K562 (cell line): ENCODE results near the gene PSAP. TPM values are rescaled to one million over a fixed set of nuclear protein-coding genes. Genes with fewer than 3 reads are reported as not detected.
A peak's percentile ranks its signal among the peaks of the same experiment; 100 is the strongest.

ENCODE experiments used
- CHD1 ChIP-seq: fragments of 200-600 bp; sonication (generic); IDR thresholded peaks from one replicate; pipeline ENCODE4 v1.6.1; 2012; ENCODE audit warnings: mild to moderate bottlenecking, moderate library complexity, low read length, inconsistent platforms
- CREB1 ChIP-seq, 2 experiments: sonication (generic) in 1 of 2; formaldehyde crosslinking in 1 of 2; IDR thresholded peaks; 2 replicates each; pipeline versions ENCODE4 v1.6.1 to v1.8.0; 2012 to 2022; ENCODE audit warnings: inconsistent platforms in 1 of 2, mild to moderate bottlenecking in 1 of 2, missing genetic modification reagents in 1 of 2, moderate library complexity in 1 of 2
- CXXC5 ChIP-seq: fragments of 250-450 bp; sonication (Bioruptor Pico); IDR thresholded peaks from 2 replicates; pipeline ENCODE4 v1.8.0; 2022; ENCODE audit warnings: inconsistent platforms, mild to moderate bottlenecking, moderate library complexity
- LARP7 ChIP-seq: fragments of 450-650 bp; IDR thresholded peaks from 2 replicates; pipeline ENCODE4 v1.6.1; 2016
- MBD1 ChIP-seq: fragments of 250-450 bp; sonication (Bioruptor Pico); IDR thresholded peaks from 2 replicates; pipeline ENCODE4 v1.8.0; 2022; ENCODE audit warnings: inconsistent platforms
- MCM5 ChIP-seq: fragments of 450-650 bp; IDR thresholded peaks from 2 replicates; pipeline ENCODE4 v1.6.1; 2016; ENCODE audit warnings: low read depth
- NCOR1 ChIP-seq: fragments of 450-650 bp; IDR thresholded peaks from 2 replicates; pipeline ENCODE4 v1.6.1; 2016; ENCODE audit warnings: mild to moderate bottlenecking, moderate library complexity
- NKRF ChIP-seq: fragments of 450-650 bp; IDR thresholded peaks from 2 replicates; pipeline ENCODE4 v1.6.1; 2016; ENCODE audit warnings: borderline replicate concordance
- PHB ChIP-seq: fragments of 250-450 bp; sonication (Bioruptor Pico); IDR thresholded peaks from 2 replicates; pipeline ENCODE4 v1.5.0; 2021
- SFPQ ChIP-seq: fragments of 200-400 bp; formaldehyde crosslinking; IDR thresholded peaks from 2 replicates; pipeline ENCODE4 v1.6.1; 2017; ENCODE audit warnings: mild to moderate bottlenecking, low read depth, low read length, moderate library complexity
- ZBTB11 ChIP-seq, 3 experiments: fragments of 200-800 bp in 1 of 3; fragments of 250-450 bp in 1 of 3; fragments of 450-650 bp in 1 of 3; sonication (Bioruptor Pico) in 1 of 3; sonication (Bioruptor generic) in 1 of 3; formaldehyde crosslinking in 1 of 3; IDR thresholded peaks; 2 replicates each; pipeline versions ENCODE4 v1.6.1 to v1.8.0; 2016 to 2022; ENCODE audit warnings: mild to moderate bottlenecking in 2 of 3, missing genetic modification characterization in 2 of 3, missing compliant biosample characterization in 1 of 3, moderate library complexity in 1 of 3
- ZNF707 ChIP-seq: fragments of 250-450 bp; sonication (Bioruptor Pico); conservative IDR thresholded peaks from 2 replicates; pipeline ENCODE4 v1.8.0; 2022; ENCODE audit warnings: inconsistent platforms, mild to moderate bottlenecking, moderate library complexity
- polyA plus RNA-seq, 8 experiments: library from polyadenylated mRNA; depleted of rRNA in 4 of 8; stranded (reverse) in 5 of 8; unstranded in 3 of 8; fragments of >200 nt; fragmentation: Nextera tagmentation in 2 of 8; fragmentation: Illumina TruSeq in 1 of 8; extraction: Ambion mirVana in 2 of 8; extraction: Trizol in 1 of 8; gene quantifications; 2 replicates each; pipeline versions ENCODE4 v1.2.1 to v1.2.3, GENCODE V29; 2011 to 2014; ENCODE audit warnings: inconsistent platforms in 1 of 8, missing spikeins in 1 of 8
- total RNA-seq, 7 experiments: library from RNA; depleted of rRNA in 6 of 7; stranded (reverse); fragments of >200 nt in 6 of 7; fragmentation: Illumina TruSeq in 2 of 7; extraction: Trizol in 2 of 7; gene quantifications; 2 replicates each; pipeline versions ENCODE4 v1.2.1 to v1.2.3, GENCODE V29; 2011 to 2021; ENCODE audit warnings: low replicate concordance in 1 of 7

Gene PSAP
- total and polyA plus RNA-seq, 9 of the 15 experiments (the other 6 are each of a cell fraction or from before 2014, with no cell fraction given), result 245 to 700 (median 429) TPM

- no peak for TF ChIP-seq ZNF707 (CRISPR knock-in tag)
- no peak; the same call in 1 of the 2 replicates for TF ChIP-seq CREB1 (IDR thresholded peaks at IDR 0.05)
- TF ChIP-seq CREB1 (CRISPR knock-in tag; IDR thresholded peaks at IDR 0.05), result no peak
- no peak for TF ChIP-seq MCM5
- TF ChIP-seq ZBTB11 (CRISPR knock-in tag; IDR thresholded peaks at IDR 0.05), result peak in 1 of 3 experiments; percentile 65; a peak in 2 of 6 replicates
- no peak for TF ChIP-seq SFPQ
- peak; percentile 58; the same call in 1 of the 2 replicates for TF ChIP-seq CXXC5 (CRISPR knock-in tag)
- no peak for TF ChIP-seq MBD1
- TF ChIP-seq NKRF, result no peak
- TF ChIP-seq NCOR1, result peak; percentile 95
- no peak for TF ChIP-seq CHD1
- TF ChIP-seq LARP7, result no peak
- no peak for TF ChIP-seq PHB (CRISPR knock-in tag)
Observed at GRCh38 chr10:71797533-71798307, 53.3 kb downstream of the PSAP start (continued).
